GM12801 (cell line): ENCODE measurements around the gene DEPP1.

Experiments
- TF ChIP-seq, protein P1 (sequence below): IDR thresholded peaks from one replicate; pipeline ENCODE4 v1.5.1; 2011; ENCODE audit warnings: control low read depth; ENCODE audit not compliant: insufficient read length; ENCODE audit errors: extremely low read depth

DEPP1 gene, protein sequence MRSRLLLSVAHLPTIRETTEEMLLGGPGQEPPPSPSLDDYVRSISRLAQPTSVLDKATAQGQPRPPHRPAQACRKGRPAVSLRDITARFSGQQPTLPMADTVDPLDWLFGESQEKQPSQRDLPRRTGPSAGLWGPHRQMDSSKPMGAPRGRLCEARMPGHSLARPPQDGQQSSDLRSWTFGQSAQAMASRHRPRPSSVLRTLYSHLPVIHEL

DNA sequence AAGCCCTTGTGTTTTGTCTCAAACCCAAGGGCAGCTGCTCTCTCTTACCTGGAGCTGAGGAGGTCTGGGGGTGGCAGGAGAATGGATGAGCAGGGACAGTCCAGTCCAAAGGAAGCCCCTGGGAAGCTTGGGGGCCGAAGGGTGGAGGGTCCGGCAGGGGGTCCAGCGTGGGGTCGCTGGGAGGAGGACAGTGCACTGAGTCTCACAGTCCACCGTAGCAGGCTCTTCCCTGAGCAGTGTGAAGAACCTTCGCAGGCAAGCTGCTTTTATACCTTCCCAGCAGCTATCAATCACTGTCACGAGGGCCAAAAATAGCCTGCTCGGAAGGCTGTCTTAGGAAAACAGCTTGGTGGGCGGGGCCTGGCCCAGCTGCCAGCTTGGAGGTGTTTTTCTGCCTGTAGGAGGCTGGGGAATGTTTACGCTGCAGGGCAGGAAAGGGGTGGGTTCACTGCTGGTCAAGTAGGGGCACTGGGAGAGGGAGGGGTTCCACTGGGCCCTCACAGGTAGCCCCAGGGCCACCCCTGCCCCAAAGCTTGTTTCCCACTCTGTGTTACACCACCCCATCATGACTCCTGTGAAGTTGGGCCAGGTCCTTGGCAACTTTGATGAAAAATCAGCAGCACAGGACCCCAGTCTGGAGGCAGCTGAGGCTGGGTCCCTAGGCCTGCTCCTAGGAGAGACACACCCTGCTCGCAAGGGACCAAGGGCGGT is at the start of gene DEPP1:
DEPP1 (minus strand) TSS at position 240 of the 711 bp plus-strand sequence. CDS start 779 bp downstream, outside the sequence.
- TF ChIP-seq, protein P1, sequence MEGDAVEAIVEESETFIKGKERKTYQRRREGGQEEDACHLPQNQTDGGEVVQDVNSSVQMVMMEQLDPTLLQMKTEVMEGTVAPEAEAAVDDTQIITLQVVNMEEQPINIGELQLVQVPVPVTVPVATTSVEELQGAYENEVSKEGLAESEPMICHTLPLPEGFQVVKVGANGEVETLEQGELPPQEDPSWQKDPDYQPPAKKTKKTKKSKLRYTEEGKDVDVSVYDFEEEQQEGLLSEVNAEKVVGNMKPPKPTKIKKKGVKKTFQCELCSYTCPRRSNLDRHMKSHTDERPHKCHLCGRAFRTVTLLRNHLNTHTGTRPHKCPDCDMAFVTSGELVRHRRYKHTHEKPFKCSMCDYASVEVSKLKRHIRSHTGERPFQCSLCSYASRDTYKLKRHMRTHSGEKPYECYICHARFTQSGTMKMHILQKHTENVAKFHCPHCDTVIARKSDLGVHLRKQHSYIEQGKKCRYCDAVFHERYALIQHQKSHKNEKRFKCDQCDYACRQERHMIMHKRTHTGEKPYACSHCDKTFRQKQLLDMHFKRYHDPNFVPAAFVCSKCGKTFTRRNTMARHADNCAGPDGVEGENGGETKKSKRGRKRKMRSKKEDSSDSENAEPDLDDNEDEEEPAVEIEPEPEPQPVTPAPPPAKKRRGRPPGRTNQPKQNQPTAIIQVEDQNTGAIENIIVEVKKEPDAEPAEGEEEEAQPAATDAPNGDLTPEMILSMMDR = no peak

DNA sequence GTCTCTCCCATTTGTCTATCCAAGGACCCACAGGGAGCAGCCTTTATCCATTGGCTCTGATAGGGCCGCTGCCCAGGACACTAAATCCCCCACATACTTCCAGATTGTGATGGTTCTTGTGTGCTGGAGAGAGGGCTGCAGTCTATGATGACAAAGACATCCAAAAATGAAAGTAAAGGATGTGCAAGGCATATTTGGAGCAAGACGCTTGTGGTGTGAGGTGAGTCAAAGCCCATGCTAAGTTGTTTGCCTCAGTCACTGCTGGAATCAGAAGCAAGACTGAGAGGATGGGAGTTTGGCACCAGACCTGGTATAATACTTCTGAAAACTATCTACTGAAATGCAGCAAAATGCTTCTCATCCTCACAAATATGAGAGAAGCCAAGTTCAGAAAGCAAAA is 44.8 kb upstream of the DEPP1 start:
- TF ChIP-seq, protein P1 = no peak

DNA sequence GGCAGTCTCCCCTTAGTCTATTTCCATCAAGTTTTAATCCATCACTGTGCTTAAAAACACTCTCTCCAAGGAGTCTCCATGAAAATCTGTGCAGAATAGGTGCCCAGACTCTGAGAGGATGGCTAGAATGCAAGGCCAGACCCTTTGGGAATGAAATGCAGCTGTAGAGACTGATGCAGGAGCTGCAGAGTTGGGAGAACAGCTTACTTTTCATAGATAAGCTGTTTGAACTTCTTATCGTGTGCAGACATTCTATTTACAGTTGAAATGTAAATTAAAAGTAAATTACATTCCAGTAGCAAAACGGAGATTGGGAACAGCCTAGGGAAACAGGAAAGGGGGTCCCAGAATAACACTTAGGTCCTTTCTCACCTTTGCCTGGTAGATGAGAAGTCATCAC is 37.0 kb upstream of the DEPP1 start:
- TF ChIP-seq, protein P1 = no peak

DNA sequence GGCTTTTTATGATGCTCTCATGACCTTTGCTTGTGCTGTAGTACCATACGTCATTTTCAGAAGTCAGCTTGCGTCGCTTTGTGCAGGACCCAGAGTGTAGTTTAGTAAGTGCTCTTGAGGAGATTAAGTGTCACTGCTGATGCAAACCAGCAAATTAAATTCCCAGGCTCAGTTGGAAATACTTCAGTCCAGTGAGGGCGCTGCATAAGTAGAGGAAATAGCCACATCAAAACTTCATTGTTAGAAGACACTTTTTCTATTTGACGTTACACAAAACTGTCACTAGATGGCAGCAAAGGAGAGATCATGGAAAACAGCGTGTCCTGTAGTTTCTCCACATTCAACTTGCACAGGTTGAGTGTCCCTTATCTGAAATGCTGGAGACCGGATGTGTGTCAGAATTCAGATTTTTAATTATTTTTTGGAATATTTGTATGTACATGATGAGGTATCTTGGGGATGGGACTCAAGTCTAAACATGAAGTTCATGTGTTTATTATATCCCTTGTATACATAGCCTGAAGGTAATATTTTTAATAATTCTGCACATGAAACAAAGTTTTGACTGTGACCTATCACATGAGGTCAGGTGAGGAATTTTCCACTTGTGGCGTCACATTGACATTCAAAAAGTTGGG is 30.0 kb upstream of the DEPP1 start:
- TF ChIP-seq, protein P1 = no peak

DNA sequence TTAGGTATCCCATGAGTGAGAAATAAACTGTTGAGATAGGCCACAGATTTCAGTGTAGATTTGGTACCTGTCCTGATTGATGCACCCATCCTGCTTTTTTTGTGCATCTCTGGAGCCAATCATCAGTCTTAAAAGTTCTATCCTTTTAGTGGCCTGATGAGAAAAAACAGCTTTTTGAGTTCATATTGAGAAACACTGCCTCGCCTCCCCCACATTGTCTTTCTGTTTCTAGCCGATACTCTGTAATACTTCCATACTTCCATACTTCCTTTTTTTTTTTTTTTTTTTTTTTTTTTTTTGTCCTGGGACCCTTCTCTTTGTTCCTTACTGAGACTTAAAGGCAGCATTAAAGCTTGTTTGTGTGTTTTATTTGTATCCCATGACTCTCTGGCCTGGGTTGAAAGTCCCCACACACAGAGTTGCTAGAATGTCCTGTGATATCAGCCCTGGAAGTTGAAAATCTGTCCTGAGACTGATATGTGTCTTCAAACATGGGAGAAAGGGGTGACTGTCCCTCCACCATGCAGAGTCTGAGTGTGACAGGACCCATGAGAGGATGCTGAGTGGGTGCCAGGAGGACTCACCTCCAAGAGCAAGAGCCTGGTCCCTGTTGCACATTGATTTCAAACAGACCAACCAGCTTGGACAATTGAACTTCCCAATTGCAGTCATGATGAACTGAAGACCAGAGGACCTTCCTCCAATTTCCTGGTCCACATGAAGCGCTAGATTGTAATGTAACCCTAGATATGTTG is 27.8 kb upstream of the DEPP1 start:
- TF ChIP-seq, protein P1 = no peak

DNA sequence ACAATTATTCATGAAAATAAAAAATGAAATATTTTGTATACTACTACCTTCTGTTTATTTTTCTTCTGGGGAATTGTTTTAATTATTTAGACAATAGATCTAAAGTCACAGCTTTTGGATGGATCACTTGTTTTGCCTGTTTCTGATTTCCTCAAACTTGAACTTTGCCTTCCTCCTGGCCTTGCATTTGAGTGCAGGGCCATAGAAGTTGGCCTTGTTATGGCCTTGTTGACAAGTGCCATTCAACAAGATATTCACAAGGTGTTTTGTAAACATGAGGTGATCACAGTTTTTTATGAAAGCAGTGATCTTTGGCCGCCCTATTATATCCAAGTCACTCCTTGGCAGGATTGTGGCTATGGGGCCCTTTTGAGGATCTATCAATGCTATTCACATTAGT is 26.7 kb upstream of the DEPP1 start:
- TF ChIP-seq, protein P1 = no peak

DNA sequence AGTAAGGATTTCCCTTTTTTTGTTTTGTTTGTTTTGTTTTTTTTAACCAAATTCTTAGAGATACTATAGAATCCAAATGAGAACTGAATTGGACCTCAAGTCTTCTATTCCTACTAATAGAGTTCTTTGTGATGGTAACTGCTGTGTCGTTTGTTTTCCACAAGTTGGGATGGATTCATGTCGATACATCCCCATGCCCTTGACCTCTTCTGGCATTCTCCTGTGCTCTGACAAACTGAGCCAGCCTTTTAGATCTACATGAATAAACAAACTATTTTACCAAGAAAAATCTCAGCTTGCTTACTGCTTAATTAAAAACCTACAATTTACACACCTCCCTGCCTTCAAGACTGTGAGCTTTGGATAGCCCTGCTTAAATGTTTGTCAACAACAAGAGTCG is 26.1 kb upstream of the DEPP1 start:
- TF ChIP-seq, protein P1 = no peak
